NCI-H1105 (cell line): Measurements from ENCODE around the gene EMP2.

ENCODE experiments used
- DNase-seq: peaks from one replicate; lab custom pipeline; 2025; lab: John Stamatoyannopoulos, UW

EMP2 gene

GRCh38 chr16:10610499-10611184 lies 30.2 kb upstream of the EMP2 start:
- no peak for DNase-seq

GRCh38 chr16:10609402-10609774 lies 29.0 kb upstream of the EMP2 start:
- no peak for DNase-seq

GRCh38 chr16:10608687-10609401 lies 28.4 kb upstream of the EMP2 start:
- no peak for DNase-seq

- no peak for DNase-seq
These were observed 26.8 kb upstream of the EMP2 start for GRCh38 chr16:10607157-10607556.

DNA sequence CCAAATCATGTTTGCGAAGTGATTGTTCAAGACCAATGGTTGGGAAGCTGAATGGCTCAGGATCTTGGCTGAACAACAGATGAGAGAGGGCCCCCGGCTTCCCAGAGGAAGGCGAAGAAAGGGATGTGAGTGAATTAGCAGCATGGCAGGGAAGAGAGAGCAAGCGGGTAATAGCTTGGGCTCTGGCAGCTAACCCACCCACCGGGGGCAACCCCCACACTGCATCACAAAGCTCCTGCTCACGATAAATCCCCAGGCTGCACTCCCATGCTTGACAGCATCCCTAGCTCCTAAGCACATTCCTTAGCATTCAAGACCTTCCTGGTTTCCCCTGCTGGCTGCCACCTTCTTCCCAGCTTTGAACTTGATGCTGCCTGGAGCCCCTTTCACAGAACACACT lies 26.2 kb upstream of the EMP2 start:
- DNase-seq, result no peak

- DNase-seq, result no peak
These were observed 25.2 kb upstream of the EMP2 start for GRCh38 chr16:10605636-10606035.

- no peak for DNase-seq
These were observed 21.3 kb upstream of the EMP2 start for GRCh38 chr16:10601444-10602408.

DNA sequence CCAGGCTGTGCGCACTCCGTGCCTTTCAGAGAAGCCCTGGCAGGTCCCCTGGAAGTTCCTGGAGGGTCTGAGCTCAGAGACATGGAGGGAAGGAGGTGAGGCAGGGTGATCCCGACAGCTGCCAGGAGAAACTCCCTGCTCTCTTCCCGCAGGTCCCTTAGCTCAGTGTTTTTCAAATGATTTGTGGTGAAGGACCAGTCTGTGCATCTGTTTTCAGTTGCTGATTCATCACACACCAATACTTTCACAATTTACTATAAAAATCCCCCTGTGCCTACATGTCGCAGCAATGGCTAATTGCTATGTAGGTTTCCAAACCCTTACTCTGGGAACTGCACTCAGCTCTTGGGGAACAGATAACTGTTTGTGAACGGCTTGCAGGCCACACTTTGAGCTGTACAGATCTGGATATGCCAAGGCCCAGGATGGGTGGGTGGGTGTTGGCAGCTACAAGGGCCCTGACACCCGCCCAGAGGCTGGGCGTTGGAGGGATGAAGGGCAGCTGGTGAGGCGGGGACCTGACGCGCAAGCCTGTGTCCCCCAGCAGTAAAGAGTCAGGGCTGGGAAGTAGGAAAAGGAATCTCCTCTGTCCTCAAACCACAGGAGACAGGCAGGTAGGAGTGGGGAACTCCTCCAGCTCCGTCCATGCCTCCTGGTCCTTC lies 20.5 kb upstream of the EMP2 start:
- no peak for DNase-seq

GRCh38 chr16:10599626-10600025 lies 19.2 kb upstream of the EMP2 start:
- DNase-seq, result no peak

DNA sequence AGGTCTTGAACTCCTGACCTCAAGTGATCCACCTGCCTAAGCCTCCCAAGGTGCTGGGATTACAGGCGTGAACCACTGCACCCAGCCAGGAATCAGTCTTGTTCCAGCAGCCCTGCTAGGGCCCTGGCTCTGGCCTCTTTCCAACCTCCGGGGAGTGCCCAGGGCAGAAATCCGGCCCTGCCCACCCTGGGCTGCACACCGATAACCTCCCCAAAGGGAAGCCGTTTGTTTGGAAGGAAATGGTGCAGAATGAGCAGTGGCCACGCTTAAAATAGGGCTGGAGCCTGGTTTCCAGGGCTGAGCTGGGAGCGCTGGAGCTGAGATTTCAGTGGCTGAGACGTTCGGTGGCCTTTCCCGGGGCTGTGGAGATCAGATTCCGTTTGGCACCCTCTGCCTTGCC lies 17.8 kb upstream of the EMP2 start:
- DNase-seq, result no peak

DNA sequence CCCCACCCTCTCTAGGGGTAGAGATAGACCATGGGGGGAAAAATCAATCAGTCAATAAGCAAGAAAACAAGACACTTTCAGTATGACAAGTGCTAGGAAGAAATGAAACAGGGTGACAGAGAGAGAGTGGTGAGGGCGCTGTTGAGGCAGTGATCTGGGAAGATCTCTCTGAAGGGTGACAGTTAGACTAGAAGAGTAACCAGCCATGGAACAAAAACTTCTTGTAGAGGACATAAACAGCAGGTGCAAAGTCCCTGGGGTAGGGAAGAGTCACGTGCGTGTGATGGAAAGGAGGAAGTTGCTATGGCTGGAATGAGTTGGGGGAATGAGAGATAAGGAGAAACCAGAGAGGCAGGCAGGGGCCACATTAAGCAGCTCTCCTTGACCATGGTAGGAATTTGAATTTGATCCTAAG lies 16.8 kb upstream of the EMP2 start:
- no peak for DNase-seq

- DNase-seq, result peak; percentile 86
These were observed 14.0 kb upstream of the EMP2 start for GRCh38 chr16:10594312-10594950.

GRCh38 chr16:10592611-10593010 lies 12.2 kb upstream of the EMP2 start:
- DNase-seq, result no peak

DNA sequence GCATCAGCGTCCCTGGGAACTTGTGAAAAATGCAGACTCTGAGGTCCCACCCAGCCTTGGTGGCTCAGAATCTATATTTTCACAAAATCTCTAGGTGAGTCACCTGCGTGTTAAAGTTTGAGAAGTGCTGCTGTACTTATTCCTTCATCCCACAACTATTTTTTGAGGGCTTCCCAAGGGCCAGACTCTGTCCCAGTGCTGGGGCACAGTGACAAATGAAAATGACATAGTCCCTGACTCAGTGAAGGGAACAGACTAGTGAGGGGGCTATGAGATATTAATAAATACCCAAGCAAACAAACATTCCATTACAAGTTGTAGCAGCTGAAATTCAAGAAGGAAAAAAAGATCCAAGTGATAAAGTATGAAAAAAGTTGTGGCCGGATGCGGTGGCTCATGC lies 9.9 kb upstream of the EMP2 start:
- no peak for DNase-seq

GRCh38 chr16:10589109-10589508 lies 8.7 kb upstream of the EMP2 start:
- DNase-seq, result no peak

DNA sequence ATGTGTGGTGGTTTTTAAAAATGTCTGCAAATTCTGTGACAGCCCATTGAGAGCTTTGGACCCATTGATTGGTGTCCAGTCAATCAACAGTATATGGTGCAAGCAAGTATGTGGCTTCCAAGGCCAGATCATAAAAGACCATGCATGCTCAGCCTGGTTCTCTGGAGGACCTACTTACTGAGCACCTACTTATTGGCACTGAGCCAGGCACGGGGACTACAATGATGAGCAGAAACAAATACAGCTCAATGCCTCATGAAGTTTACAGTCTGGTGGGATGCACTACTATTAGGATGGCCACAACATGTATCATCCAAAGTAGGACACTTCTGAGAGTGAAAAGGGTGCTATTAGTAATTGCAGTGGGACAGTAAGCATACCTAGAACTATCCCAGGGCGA lies 7.2 kb upstream of the EMP2 start:
- DNase-seq, result no peak

DNA sequence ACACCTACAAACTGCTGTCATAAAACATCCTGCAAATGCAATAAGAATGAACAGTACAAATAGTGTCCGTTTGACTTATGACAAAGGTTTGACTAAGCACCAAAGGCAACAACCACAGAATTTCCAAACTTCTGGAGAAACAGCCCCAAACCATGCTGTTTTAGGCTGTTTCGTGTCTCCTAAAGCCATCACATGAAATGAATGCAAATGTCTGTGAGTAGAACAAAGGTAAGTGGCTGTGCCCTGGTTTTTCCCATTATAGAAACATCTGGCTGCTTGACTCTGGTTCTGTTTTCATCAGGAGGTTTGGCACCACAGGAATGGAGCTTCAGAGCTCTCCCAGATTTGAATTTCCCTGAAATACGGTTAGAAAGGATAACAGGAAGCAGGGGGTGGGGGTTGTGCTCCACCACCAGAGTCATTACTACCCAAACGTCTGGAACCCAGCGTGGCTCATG lies 4.6 kb upstream of the EMP2 start:
- no peak for DNase-seq

GRCh38 chr16:10583269-10583668 lies 2.9 kb upstream of the EMP2 start:
- DNase-seq, result no peak

GRCh38 chr16:10581507-10581906 lies 1.1 kb upstream of the EMP2 start:
- no peak for DNase-seq

DNA sequence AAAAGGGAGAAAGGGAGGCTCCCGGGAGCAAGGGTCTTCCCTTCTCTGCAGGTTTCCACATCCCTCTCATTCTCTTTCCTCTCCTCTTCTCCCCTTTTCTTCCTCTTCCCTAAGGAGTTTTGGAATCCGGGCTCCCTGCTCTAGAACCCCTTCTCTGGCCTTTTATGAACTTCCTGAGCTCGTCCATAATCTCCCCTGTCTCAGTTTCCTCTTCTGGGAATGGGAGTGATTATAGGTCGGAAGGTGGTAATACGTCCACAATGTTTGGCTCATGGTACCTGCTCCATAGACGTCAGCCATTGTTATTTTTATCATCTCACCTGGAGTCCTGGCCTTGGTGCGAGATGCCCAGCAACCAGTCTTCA lies 467 bp upstream of the EMP2 start:
- no peak for DNase-seq

GRCh38 chr16:10579575-10579964 lies 828 bp downstream of the EMP2 start:
- no peak for DNase-seq
